CD14-positive monocyte (primary cell): ENCODE measurements around the gene AHI1. TPM values are rescaled to one million over a fixed set of nuclear protein-coding genes. Genes with fewer than 3 reads are reported as not detected.

Source experiments
- DNase-seq, 3 donors: peaks; one replicate each; pipeline ENCODE4 v3.0.0-alpha.2; 2011 to 2022
- H2AFZ ChIP-seq: 2 replicates; pipeline ENCODE4 v1.6.0; 2012; ENCODE audit warnings: mild to moderate bottlenecking, low read depth, low read length, inconsistent platforms; ENCODE audit not compliant: insufficient read depth, poor library complexity, severe bottlenecking
- H3K27ac ChIP-seq, 2 donors: 1 replicate in 1 of 2; 2 replicates in 1 of 2; pipeline ENCODE4 v1.5.1; 2012 to 2013; ENCODE audit warnings: low read length in 2 of 2, control low read depth in 1 of 2, inconsistent platforms in 1 of 2, low read depth in 1 of 2, mild to moderate bottlenecking in 1 of 2
- H3K27me3 ChIP-seq, 2 donors: one replicate each; pipeline versions ENCODE4 v1.6.0 to v1.6.1; 2011 to 2013; ENCODE audit warnings: low read length in 2 of 2; ENCODE audit not compliant: control insufficient read depth in 2 of 2, insufficient read depth in 2 of 2
- H3K36me3 ChIP-seq, 2 donors: replicated peaks in 1 of 2; 1 replicate in 1 of 2; 2 replicates in 1 of 2; pipeline versions ENCODE4 v1.5.1 to v1.6.1; 2012 to 2013; ENCODE audit warnings: low read length in 2 of 2, control low read depth in 1 of 2, inconsistent platforms in 1 of 2, mild to moderate bottlenecking in 1 of 2; ENCODE audit not compliant: insufficient read depth in 2 of 2, control insufficient read depth in 1 of 2
- H3K4me1 ChIP-seq, 2 donors: 1 replicate in 1 of 2; 2 replicates in 1 of 2; pipeline versions ENCODE4 v1.5.1 to v1.6.1; 2012 to 2013; ENCODE audit warnings: low read length in 2 of 2, control low read depth in 1 of 2, inconsistent platforms in 1 of 2, mild to moderate bottlenecking in 1 of 2, moderate library complexity in 1 of 2; ENCODE audit not compliant: insufficient read depth in 2 of 2, control insufficient read depth in 1 of 2
- H3K4me2 ChIP-seq: replicated peaks from 2 replicates; pipeline ENCODE3; 2012; ENCODE audit warnings: low read length, moderate library complexity, mild to moderate bottlenecking; ENCODE audit not compliant: poor library complexity, severe bottlenecking; ENCODE audit errors: extremely low read depth
- H3K4me3 ChIP-seq, 3 experiments: fragments of 200-600 bp in 1 of 3; sonication (generic) in 1 of 3; replicated peaks in 1 of 3; 1 replicate in 2 of 3; 2 replicates in 1 of 3; pipeline ENCODE4 v1.5.1; 2011 to 2013; ENCODE audit warnings: low read length in 3 of 3, mild to moderate bottlenecking in 3 of 3, control low read depth in 2 of 3, low read depth in 2 of 3, inconsistent platforms in 1 of 3, moderate library complexity in 1 of 3
- H3K79me2 ChIP-seq: 2 replicates; pipeline ENCODE4 v1.6.0; 2012; ENCODE audit warnings: mild to moderate bottlenecking, control low read depth, inconsistent platforms, low read length, moderate library complexity; ENCODE audit not compliant: insufficient read depth
- H3K9ac ChIP-seq: 2 replicates; pipeline ENCODE4 v1.6.0; 2017; ENCODE audit warnings: low read length, mild to moderate bottlenecking; ENCODE audit not compliant: insufficient read depth, poor library complexity, severe bottlenecking
- H3K9me3 ChIP-seq, 2 donors: replicated peaks in 1 of 2; 1 replicate in 1 of 2; 2 replicates in 1 of 2; pipeline versions ENCODE4 v1.5.1 to v1.6.1; 2012 to 2013; ENCODE audit warnings: low read length in 2 of 2, control low read depth in 1 of 2; ENCODE audit not compliant: control insufficient read depth in 1 of 2, insufficient read depth in 1 of 2
- H4K20me1 ChIP-seq: 2 replicates; pipeline ENCODE4 v1.6.0; 2012; ENCODE audit warnings: mild to moderate bottlenecking, low read length, control low read depth, moderate library complexity; ENCODE audit not compliant: insufficient read depth
- H3K27ac Mint-ChIP-seq, 7 donors: one replicate each; pipeline ENCODE4 v1.8.0; 2020; ENCODE audit warnings: mild to moderate bottlenecking in 7 of 7, mixed read lengths in 7 of 7, moderate library complexity in 6 of 7, inconsistent platforms in 2 of 7
- H3K27me3 Mint-ChIP-seq, 3 donors: one replicate each; pipeline ENCODE4 v1.8.0; 2021 to 2022; ENCODE audit warnings: low read depth in 3 of 3, mild to moderate bottlenecking in 3 of 3, mixed read lengths in 3 of 3, moderate library complexity in 3 of 3, inconsistent platforms in 1 of 3
- H3K36me3 Mint-ChIP-seq, 2 donors: one replicate each; pipeline ENCODE4 v1.8.0; 2020; ENCODE audit warnings: mixed read lengths in 2 of 2, inconsistent platforms in 1 of 2, mild to moderate bottlenecking in 1 of 2
- H3K4me1 Mint-ChIP-seq: one replicate; pipeline ENCODE4 v1.8.0; 2020; ENCODE audit warnings: mild to moderate bottlenecking, mixed read lengths
- H3K4me3 Mint-ChIP-seq, 2 donors: one replicate each; pipeline ENCODE4 v1.8.0; 2020; ENCODE audit warnings: mild to moderate bottlenecking in 2 of 2, mixed read lengths in 2 of 2, moderate library complexity in 1 of 2
- H3K9me3 Mint-ChIP-seq, 7 donors: one replicate each; pipeline ENCODE4 v1.8.0; 2020 to 2022; ENCODE audit warnings: mixed read lengths in 7 of 7, mild to moderate bottlenecking in 6 of 7, moderate library complexity in 6 of 7, inconsistent platforms in 2 of 7
- CTCF ChIP-seq: fragments of 200-600 bp; IDR thresholded peaks from one replicate; pipeline ENCODE4 v1.8.0; 2022; ENCODE audit warnings: antibody characterized with exemption, mild to moderate bottlenecking
- WGBS: methylation state at CpG from one replicate; pipeline ENCODE4 v1.1.5; 2013; ENCODE audit warnings: missing lambda C conversion rate; ENCODE audit not compliant: insufficient coverage; 5-methylcytosine and 5-hydroxymethylcytosine counted together
- intact Hi-C, 2 donors: fragments of 100-400 bp; cut with micrococcal nuclease; formaldehyde crosslinking; loops; one replicate each; pipeline versions ENCODE4 v1.15.0 to v1.15.1; 2023
- polyA plus RNA-seq, 3 donors: library from polyadenylated mRNA; depleted of rRNA in 1 of 3; unstranded in 2 of 3; stranded (reverse) in 1 of 3; fragments of 300-500 nt in 2 of 3; fragments of >200 nt in 1 of 3; fragmentation: Illumina TruSeq in 2 of 3; gene quantifications; 1 replicate in 2 of 3; 2 replicates in 1 of 3; pipeline ENCODE4 v1.2.3, GENCODE V29; 2012 to 2021

AHI1 gene
- polyA plus RNA-seq, 3 donors = 0.91 to 2.8 (median 1.4) TPM

- intact Hi-C loops = no loop called here
- Histone ChIP-seq H3K36me3 (peaks cover 0 to 9% of the 10 kb centered on the region in 2 donors), H3K4me2 (no peak overlapping the region), H3K4me1 (no peaks in the 10 kb centered on the region), H3K9me3 (peaks cover 12% of the 10 kb centered on the region in 2 donors), H3K79me2 (no peaks in the 10 kb centered on the region), H3K27me3 (no peaks in the 10 kb centered on the region), H3K4me3 (no peak overlapping the region), H2AFZ (no peak overlapping the region), H3K27ac (no peak overlapping the region), H4K20me1 (no peaks in the 10 kb centered on the region), H3K9ac (no peak overlapping the region)
- no peaks in the 10 kb centered on the region for H3K27me3 Mint-ChIP-seq
- H3K27ac Mint-ChIP-seq = no peak overlapping the region
- no peak overlapping the region for H3K4me3 Mint-ChIP-seq
- no peak for DNase-seq
- H3K36me3 Mint-ChIP-seq = peaks cover 11 to 13% of the 10 kb centered on the region in 2 donors
- no peak for TF ChIP-seq CTCF
- H3K9me3 Mint-ChIP-seq = peaks cover 16 to 23% (median 20%) of the 10 kb centered on the region in 7 donors
- peaks cover under 1% of the 10 kb centered on the region for H3K4me1 Mint-ChIP-seq
Observed at GRCh38 chr6:135474362-135474761, 23.2 kb downstream of the AHI1 start.

GRCh38 chr6:135465903-135466302 is 31.6 kb downstream of the AHI1 start:
- WGBS = no CpG with 5 or more reads among the region's 4 CpGs

More at GRCh38 chr6:135465903-135466302, 31.6 kb downstream of the AHI1 start:
- Histone ChIP-seq H3K79me2 (no peaks in the 10 kb centered on the region), H3K4me1 (no peaks in the 10 kb centered on the region), H3K9ac (no peak overlapping the region), H3K36me3 (peaks cover 0 to 4% of the 10 kb centered on the region in 2 donors), H3K9me3 (no peaks in the 10 kb centered on the region), H3K4me2 (no peak overlapping the region), H3K4me3 (no peak overlapping the region), H2AFZ (no peak overlapping the region), H3K27me3 (no peaks in the 10 kb centered on the region), H3K27ac (no peak overlapping the region), H4K20me1 (no peaks in the 10 kb centered on the region)
- H3K9me3 Mint-ChIP-seq = peaks cover 0 to 4% (median 2%) of the 10 kb centered on the region in 7 donors
- peaks cover 4 to 10% of the 10 kb centered on the region in 2 donors for H3K36me3 Mint-ChIP-seq
- H3K4me1 Mint-ChIP-seq = peaks cover 3% of the 10 kb centered on the region
- H3K27me3 Mint-ChIP-seq = no peaks in the 10 kb centered on the region
- TF ChIP-seq CTCF = no peak
- intact Hi-C loops = no loop called here
- DNase-seq = no peak
- H3K4me3 Mint-ChIP-seq = no peak overlapping the region
- peak overlapping the region in 1 of 7 donors; percentile 6 for H3K27ac Mint-ChIP-seq
